K562 (cell line): Measurements from ENCODE around the gene ATP6V1F. TPM values are rescaled to one million over a fixed set of nuclear protein-coding genes. Genes with fewer than 3 reads are reported as not detected.

Experiments used
- BMI1 ChIP-seq: fragments of 150-350 bp; IDR thresholded peaks from 2 replicates; pipeline ENCODE4 v1.6.1; 2014; ENCODE audit warnings: low read length
- CBFA2T2 ChIP-seq: fragments of 450-650 bp; conservative IDR thresholded peaks from 2 replicates; pipeline ENCODE4 v1.6.1; 2017; ENCODE audit warnings: mild to moderate bottlenecking
- DIDO1 ChIP-seq: fragments of 450-650 bp; IDR thresholded peaks from 2 replicates; pipeline ENCODE4 v1.6.1; 2016; ENCODE audit warnings: low read depth, missing biosample characterization, missing genetic modification characterization
- GABPA ChIP-seq: fragments of 200-800 bp; sonication (Bioruptor generic); conservative IDR thresholded peaks from 2 replicates; pipeline ENCODE4 v1.6.1; 2016; ENCODE audit warnings: low read depth, missing genetic modification characterization, missing compliant biosample characterization
- HDAC1 ChIP-seq, 2 experiments: fragments of 450-650 bp; IDR thresholded peaks; 2 replicates each; pipeline ENCODE4 v1.6.1; 2016 to 2017; ENCODE audit warnings: inconsistent platforms in 1 of 2, mild to moderate bottlenecking in 1 of 2, moderate library complexity in 1 of 2
- HDAC3 ChIP-seq: fragments of 450-650 bp; IDR thresholded peaks from 2 replicates; pipeline ENCODE4 v1.6.1; 2018; ENCODE audit warnings: borderline replicate concordance, mild to moderate bottlenecking, moderate library complexity; ENCODE audit not compliant: partially characterized antibody
- MCM7 ChIP-seq, 2 experiments: fragments of 450-650 bp; IDR thresholded peaks; 2 replicates each; pipeline ENCODE4 v1.6.1; 2016 to 2018
- MTF1 ChIP-seq: fragments of 250-450 bp; sonication (Bioruptor Pico); IDR thresholded peaks from 2 replicates; pipeline ENCODE4 v1.9.0; 2021; ENCODE audit warnings: moderate library complexity, mild to moderate bottlenecking, inconsistent platforms, borderline replicate concordance
- NFATC3 ChIP-seq: fragments of 450-650 bp; IDR thresholded peaks from 2 replicates; pipeline ENCODE4 v1.6.1; 2017; ENCODE audit warnings: mild to moderate bottlenecking
- NFE2 ChIP-seq: IDR thresholded peaks from 2 replicates; pipeline ENCODE4 v1.6.1; 2014; ENCODE audit warnings: antibody characterized with exemption, low read depth
- PHF21A ChIP-seq: fragments of 450-650 bp; IDR thresholded peaks from 2 replicates; pipeline ENCODE4 v1.6.1; 2017; ENCODE audit warnings: low read depth, borderline replicate concordance
- SNIP1 ChIP-seq: fragments of 450-650 bp; IDR thresholded peaks from 2 replicates; pipeline ENCODE4 v1.7.1; 2017; ENCODE audit warnings: low read depth, mild to moderate bottlenecking
- U2AF2 ChIP-seq: fragments of 200-400 bp; formaldehyde crosslinking; optimal IDR thresholded peaks from 2 replicates; pipeline ENCODE3; 2017; ENCODE audit warnings: low read depth, mild to moderate bottlenecking, low read length
- XRCC3 ChIP-seq: fragments of 450-650 bp; IDR thresholded peaks from 2 replicates; pipeline ENCODE4 v1.6.1; 2017; ENCODE audit warnings: mild to moderate bottlenecking, moderate library complexity
- ZEB2 ChIP-seq: fragments of 450-650 bp; IDR thresholded peaks from 2 replicates; pipeline ENCODE4 v1.6.1; 2016
- ZNF12 ChIP-seq: sonication (generic); formaldehyde crosslinking; IDR thresholded peaks from 2 replicates; pipeline ENCODE4 v1.4.0; 2020; ENCODE audit warnings: mild to moderate bottlenecking, missing genetic modification reagents
- polyA plus RNA-seq, 8 experiments: library from polyadenylated mRNA; depleted of rRNA in 4 of 8; stranded (reverse) in 5 of 8; unstranded in 3 of 8; fragments of >200 nt; fragmentation: Nextera tagmentation in 2 of 8; fragmentation: Illumina TruSeq in 1 of 8; extraction: Ambion mirVana in 2 of 8; extraction: Trizol in 1 of 8; gene quantifications; 2 replicates each; pipeline versions ENCODE4 v1.2.1 to v1.2.3, GENCODE V29; 2011 to 2014; ENCODE audit warnings: inconsistent platforms in 1 of 8, missing spikeins in 1 of 8
- total RNA-seq, 7 experiments: library from RNA; depleted of rRNA in 6 of 7; stranded (reverse); fragments of >200 nt in 6 of 7; fragmentation: Illumina TruSeq in 2 of 7; extraction: Trizol in 2 of 7; gene quantifications; 2 replicates each; pipeline versions ENCODE4 v1.2.1 to v1.2.3, GENCODE V29; 2011 to 2021; ENCODE audit warnings: low replicate concordance in 1 of 7
- TF ChIP-seq, protein P1 (sequence below): fragments of 150-350 bp; IDR thresholded peaks from 2 replicates; pipeline ENCODE4 v1.6.1; 2014; ENCODE audit warnings: low read depth, mild to moderate bottlenecking, low read length, borderline replicate concordance
- TF ChIP-seq, protein P2 (sequence below): fragments of 250-450 bp; sonication (Bioruptor Pico); IDR thresholded peaks from 2 replicates; pipeline ENCODE4 v1.9.0; 2021; ENCODE audit warnings: mild to moderate bottlenecking, inconsistent platforms
- TF ChIP-seq, protein P3 (sequence below): sonication (generic); formaldehyde crosslinking; IDR thresholded peaks from 2 replicates; pipeline ENCODE4 v1.8.0; 2023; ENCODE audit warnings: mild to moderate bottlenecking, missing genetic modification reagents

The ATP6V1F gene
- total and polyA plus RNA-seq, 9 of the 15 experiments (the other 6 are each of a cell fraction or from before 2014, with no cell fraction given) = 206 to 1,123 (median 542) TPM

DNA sequence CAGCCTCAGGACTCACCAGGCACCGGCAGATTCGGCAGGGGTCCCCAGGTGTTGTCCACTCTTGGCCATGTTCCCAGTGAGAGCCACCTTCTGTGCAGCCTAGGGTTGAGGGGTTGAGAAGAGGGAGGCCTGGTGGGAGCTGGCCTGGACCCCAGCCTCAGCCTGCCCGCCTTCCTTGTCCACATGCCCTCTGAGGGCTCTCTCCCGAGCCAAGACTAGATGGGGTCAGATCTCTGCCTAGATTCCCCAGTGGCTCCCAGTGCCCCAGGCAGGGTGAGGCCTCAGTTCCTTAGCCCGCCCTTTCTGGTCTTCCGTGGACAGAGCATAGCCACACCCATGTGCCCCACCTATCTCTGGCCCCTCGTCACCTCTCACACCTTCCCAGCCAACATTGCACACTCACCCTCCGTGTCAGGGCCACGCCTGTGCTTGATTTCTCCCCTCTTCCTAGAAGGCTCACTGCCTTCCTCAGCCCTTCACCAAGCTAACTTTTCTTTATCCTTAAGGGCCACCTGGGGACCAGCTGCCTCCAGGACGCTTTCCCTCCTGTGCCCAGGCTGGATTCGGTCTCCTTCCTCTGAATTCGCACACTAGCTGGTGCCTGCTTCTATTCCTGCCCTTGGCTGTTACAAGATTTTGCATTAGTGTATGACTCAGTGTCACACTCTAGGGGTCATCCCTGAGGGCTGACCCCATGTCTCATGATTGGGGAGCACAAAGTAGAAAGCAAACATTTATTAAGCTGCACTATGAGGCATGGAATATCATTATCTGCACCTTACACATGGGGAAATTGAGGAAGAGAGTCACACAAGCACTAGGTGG, 40.3 kb downstream of the ATP6V1F start (continued):
- TF ChIP-seq, protein P1, sequence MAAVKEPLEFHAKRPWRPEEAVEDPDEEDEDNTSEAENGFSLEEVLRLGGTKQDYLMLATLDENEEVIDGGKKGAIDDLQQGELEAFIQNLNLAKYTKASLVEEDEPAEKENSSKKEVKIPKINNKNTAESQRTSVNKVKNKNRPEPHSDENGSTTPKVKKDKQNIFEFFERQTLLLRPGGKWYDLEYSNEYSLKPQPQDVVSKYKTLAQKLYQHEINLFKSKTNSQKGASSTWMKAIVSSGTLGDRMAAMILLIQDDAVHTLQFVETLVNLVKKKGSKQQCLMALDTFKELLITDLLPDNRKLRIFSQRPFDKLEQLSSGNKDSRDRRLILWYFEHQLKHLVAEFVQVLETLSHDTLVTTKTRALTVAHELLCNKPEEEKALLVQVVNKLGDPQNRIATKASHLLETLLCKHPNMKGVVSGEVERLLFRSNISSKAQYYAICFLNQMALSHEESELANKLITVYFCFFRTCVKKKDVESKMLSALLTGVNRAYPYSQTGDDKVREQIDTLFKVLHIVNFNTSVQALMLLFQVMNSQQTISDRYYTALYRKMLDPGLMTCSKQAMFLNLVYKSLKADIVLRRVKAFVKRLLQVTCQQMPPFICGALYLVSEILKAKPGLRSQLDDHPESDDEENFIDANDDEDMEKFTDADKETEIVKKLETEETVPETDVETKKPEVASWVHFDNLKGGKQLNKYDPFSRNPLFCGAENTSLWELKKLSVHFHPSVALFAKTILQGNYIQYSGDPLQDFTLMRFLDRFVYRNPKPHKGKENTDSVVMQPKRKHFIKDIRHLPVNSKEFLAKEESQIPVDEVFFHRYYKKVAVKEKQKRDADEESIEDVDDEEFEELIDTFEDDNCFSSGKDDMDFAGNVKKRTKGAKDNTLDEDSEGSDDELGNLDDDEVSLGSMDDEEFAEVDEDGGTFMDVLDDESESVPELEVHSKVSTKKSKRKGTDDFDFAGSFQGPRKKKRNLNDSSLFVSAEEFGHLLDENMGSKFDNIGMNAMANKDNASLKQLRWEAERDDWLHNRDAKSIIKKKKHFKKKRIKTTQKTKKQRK = no peak
- no peak for TF ChIP-seq BMI1
- no peak for TF ChIP-seq DIDO1 (tag)
- TF ChIP-seq SNIP1 = no peak
- TF ChIP-seq GABPA = no peak
- TF ChIP-seq NFATC3 = no peak
- TF ChIP-seq XRCC3 = no peak
- TF ChIP-seq HDAC1 (IDR thresholded peaks at IDR 0.05) = 0 out of 4 replicates have a peak, but pooled peaks of 1 of the 2 experiments have one; percentile 27
- TF ChIP-seq, protein P2, sequence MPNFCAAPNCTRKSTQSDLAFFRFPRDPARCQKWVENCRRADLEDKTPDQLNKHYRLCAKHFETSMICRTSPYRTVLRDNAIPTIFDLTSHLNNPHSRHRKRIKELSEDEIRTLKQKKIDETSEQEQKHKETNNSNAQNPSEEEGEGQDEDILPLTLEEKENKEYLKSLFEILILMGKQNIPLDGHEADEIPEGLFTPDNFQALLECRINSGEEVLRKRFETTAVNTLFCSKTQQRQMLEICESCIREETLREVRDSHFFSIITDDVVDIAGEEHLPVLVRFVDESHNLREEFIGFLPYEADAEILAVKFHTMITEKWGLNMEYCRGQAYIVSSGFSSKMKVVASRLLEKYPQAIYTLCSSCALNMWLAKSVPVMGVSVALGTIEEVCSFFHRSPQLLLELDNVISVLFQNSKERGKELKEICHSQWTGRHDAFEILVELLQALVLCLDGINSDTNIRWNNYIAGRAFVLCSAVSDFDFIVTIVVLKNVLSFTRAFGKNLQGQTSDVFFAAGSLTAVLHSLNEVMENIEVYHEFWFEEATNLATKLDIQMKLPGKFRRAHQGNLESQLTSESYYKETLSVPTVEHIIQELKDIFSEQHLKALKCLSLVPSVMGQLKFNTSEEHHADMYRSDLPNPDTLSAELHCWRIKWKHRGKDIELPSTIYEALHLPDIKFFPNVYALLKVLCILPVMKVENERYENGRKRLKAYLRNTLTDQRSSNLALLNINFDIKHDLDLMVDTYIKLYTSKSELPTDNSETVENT (CRISPR knock-in tag) = no peak
- no peak for TF ChIP-seq U2AF2
- TF ChIP-seq ZNF12 = peak; percentile 87; the same call in 1 of the 2 replicates
- no peak for TF ChIP-seq NFE2
- TF ChIP-seq, protein P3, sequence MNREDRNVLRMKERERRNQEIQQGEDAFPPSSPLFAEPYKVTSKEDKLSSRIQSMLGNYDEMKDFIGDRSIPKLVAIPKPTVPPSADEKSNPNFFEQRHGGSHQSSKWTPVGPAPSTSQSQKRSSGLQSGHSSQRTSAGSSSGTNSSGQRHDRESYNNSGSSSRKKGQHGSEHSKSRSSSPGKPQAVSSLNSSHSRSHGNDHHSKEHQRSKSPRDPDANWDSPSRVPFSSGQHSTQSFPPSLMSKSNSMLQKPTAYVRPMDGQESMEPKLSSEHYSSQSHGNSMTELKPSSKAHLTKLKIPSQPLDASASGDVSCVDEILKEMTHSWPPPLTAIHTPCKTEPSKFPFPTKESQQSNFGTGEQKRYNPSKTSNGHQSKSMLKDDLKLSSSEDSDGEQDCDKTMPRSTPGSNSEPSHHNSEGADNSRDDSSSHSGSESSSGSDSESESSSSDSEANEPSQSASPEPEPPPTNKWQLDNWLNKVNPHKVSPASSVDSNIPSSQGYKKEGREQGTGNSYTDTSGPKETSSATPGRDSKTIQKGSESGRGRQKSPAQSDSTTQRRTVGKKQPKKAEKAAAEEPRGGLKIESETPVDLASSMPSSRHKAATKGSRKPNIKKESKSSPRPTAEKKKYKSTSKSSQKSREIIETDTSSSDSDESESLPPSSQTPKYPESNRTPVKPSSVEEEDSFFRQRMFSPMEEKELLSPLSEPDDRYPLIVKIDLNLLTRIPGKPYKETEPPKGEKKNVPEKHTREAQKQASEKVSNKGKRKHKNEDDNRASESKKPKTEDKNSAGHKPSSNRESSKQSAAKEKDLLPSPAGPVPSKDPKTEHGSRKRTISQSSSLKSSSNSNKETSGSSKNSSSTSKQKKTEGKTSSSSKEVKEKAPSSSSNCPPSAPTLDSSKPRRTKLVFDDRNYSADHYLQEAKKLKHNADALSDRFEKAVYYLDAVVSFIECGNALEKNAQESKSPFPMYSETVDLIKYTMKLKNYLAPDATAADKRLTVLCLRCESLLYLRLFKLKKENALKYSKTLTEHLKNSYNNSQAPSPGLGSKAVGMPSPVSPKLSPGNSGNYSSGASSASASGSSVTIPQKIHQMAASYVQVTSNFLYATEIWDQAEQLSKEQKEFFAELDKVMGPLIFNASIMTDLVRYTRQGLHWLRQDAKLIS = no peak
- no peak for TF ChIP-seq MCM7 (IDR thresholded peaks at IDR 0.05)
- TF ChIP-seq PHF21A = no peak
- TF ChIP-seq CBFA2T2 = no peak
- peak; percentile 67; the same call in 1 of the 2 replicates for TF ChIP-seq ZEB2
- TF ChIP-seq MTF1 (CRISPR knock-in tag) = no peak
- TF ChIP-seq HDAC3 = no peak
